HG03342 (cell line): Measurements from ENCODE around the gene GRIN2A.

Experiments used
- ATAC-seq: cut with Tn5 transposase; IDR thresholded peaks from one replicate; pipeline ENCODE4 v1.9.1; 2021; ENCODE audit warnings: mild to moderate bottlenecking, moderate library complexity; ENCODE audit not compliant: unreplicated experiment

Gene GRIN2A

DNA sequence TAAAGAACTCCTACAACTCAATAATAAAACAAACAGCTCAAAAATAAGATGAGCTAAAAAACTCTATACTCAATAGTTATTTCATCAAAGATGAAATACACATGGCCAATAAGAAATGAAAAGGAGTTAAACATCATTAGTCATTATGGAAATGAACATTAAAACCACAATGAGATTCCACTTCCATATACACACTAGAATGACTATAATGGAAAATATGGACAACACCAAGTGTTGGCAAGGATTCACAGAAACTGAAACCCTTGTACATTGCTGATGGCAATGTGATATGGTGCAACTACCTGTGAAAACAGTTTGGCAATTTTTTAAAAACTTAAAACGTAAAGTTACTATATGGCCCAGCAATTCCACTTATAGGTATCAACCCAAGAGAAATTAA lies 91.4 kb downstream of the GRIN2A start:
- no peak for ATAC-seq

DNA sequence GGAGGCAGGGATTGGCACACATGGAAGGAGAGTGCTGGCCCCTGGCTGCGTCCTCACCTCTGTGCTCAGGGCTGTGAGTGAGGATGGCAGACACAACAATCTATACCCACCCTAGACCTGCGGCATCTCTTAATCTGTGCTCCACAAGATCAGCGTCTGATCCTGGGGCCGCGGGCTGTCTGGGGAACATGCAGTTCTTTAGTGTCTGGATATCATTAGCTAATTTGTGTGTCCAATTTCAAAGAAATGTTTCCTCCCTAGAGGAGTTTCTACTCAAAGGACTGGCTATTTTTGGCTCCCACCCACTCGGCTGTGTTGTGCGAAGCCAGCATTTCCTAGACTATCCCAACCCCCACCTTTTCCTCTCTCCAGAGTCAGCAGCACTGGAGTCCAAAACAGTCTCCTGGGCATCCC lies 93.8 kb downstream of the GRIN2A start:
- ATAC-seq: no peak

DNA sequence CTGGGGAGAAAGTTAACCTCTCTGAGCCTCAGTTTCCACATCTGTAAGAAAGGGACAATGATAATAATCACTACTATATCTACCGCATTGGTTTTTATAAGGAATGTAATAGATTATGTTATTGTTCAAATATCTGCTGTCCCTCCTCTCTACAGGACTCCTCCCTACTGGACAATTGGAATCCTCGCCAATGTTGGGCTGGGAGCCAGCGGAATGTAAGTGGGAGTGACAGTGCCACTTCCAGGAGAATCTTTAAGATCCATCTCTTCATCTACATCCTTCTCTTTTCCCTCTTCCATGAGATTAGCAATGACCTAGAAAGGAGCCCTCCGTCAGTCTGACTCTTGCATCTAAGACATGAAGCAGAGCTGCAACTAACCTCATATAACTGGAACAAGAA lies 95.1 kb downstream of the GRIN2A start:
- ATAC-seq: no peak

- no peak for ATAC-seq
Measured at GRCh38 chr16:10086620-10087019, 95.6 kb downstream of the GRIN2A start.

- ATAC-seq: no peak
Measured at GRCh38 chr16:10085078-10085798, 97.0 kb downstream of the GRIN2A start.

DNA sequence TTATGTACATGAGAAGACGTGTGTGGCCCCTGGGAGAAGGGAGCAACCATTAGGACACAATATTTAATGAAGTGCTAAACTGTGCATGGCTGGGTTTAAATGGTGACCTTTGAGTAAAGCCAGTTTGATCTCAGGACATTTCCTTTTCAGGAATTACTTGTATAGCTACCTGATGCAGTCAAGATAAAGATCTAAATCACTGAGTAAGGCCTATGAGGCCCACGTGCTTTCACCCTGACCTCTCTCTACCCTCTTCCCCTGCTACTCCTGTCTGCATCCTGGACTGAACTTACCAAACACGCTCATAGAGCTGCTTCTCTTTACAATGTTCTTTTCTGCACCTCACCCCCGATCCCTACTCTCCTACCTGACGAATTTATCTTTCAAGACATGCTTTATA lies 98.9 kb downstream of the GRIN2A start:
- no peak for ATAC-seq

DNA sequence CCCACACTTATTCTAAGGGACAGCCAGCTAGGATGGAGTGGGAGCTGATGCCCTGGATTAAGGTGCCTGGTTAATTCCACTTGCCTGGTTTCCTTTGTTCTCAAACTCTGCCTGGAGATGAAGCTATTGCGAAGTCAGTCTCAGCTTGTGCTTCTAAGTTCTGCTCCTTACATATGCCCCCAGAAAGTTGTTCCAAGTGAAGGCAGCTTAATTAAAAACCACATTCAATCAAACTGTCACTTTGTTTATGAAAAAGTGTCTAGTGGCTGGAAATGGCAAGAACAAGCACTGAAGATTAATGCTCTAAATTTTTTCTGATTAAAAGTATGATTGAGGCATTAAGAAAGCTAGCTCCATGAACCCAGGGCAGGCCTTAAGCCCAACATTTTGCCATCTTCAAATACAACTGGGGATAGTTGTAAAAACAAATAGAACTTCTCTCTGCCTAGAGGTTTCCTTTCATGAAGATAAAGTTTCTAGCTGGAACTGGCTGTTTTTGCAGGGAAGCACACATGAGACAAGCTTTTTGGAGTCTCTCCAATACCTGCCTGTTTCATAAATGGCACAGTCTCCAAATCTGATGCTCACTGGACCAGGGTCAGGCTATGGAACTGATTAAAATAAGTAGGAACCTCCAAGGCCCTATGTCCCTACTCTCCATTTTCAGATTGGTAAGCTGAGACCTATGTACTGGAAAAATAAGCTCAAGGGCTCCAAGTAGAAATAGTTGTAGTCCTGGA lies 100.9 kb downstream of the GRIN2A start:
- ATAC-seq: no peak

- ATAC-seq: no peak
Measured at GRCh38 chr16:10080051-10080772, 102.0 kb downstream of the GRIN2A start.

GRCh38 chr16:10078541-10078949 lies 103.7 kb downstream of the GRIN2A start:
- no peak for ATAC-seq

- ATAC-seq: no peak
Measured at GRCh38 chr16:10077861-10078260, 104.4 kb downstream of the GRIN2A start.

GRCh38 chr16:10076037-10076436 lies 106.2 kb downstream of the GRIN2A start:
- ATAC-seq: no peak

DNA sequence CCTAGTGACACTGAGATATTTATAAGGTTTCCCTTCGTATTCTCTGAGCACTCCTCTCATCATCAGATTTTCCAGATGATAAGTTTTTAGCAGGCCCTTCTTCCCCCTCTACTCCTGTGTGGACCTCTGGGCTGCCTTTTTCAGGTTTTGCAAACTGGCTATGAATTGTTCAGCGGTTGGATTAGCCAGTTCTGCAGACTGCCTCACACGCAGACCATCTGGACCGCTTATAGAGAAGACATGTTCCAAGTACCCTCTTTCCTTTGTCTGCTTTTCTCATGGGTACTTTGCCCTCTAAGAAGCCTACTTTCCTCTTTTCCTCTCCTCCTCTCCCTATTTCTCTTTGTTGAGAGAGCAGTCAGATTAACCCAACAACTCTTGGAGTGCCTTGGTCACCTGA lies 111.6 kb downstream of the GRIN2A start:
- no peak for ATAC-seq

GRCh38 chr16:10069374-10069773 lies 112.9 kb downstream of the GRIN2A start:
- ATAC-seq: no peak

- ATAC-seq: no peak
Measured at GRCh38 chr16:10067835-10068234, 114.4 kb downstream of the GRIN2A start.

DNA sequence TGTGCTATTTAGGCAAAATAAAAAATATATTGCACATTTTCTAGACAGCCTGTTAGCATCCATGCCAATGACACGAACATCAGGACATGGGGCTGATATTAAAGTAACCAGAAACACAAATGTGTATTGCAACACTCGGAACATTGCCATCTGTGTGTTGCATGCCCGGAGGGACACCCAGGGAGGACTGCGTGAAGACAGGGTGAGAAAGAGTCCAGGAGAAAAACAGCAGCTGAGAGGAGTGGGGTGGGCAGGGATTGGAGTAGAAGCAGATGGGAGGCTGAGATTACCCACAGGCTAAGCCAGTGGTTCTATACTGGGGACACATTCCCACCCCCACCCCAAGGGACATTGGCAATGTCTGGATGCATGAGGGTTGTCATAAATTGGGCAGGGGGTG lies 114.8 kb downstream of the GRIN2A start:
- ATAC-seq: no peak

DNA sequence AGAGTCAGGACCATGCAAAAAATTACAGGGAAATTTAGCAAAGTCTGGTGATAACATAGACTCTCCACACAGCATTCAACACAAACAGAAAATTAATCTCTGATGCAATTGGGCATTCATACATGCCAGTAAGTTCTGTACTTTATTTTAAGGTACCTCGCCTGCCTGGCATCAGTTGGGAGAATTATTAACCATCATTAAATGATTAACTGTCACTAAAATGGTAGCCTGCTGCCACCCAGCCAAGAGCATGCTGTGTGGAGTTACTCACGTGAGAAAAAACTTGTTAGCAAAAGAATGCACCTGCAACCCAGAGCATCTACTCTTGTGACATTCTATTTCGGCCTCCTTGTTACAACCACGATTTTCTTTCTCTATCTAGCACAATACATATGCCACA lies 117.2 kb downstream of the GRIN2A start:
- ATAC-seq: no peak

- no peak for ATAC-seq
Measured at GRCh38 chr16:10048850-10049249, 133.4 kb downstream of the GRIN2A start.

GRCh38 chr16:10045947-10046346 lies 136.3 kb downstream of the GRIN2A start:
- ATAC-seq: no peak

DNA sequence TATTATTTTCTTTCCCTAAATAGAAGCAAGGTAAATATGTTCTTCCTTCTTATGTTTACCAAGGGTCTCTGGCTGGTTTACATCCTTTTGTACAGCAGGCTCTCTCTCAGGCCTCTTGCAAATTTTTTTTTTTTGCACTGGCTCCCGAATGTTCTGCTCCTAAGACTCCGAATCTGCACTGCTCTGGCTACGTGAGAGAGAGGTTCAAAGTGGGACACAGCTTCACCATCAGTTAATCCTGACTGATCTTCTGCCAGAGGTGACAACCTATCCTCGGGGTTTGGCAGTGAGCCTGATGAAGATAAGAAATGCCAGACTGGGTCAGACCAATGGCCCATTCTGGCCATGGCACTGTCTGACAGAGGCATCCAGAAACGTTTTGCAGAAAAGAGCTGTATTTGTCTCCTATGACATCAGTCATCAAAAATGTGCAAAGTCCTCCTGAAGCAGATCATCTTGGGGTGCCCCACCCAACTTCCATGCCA lies 136.9 kb downstream of the GRIN2A start:
- ATAC-seq: no peak

GRCh38 chr16:10040136-10041080 lies 141.8 kb downstream of the GRIN2A start:
- ATAC-seq: no peak
